Activated CD8-positive, alpha-beta T cell treated with anti-CD3 and anti-CD28 coated beads, Interleukin-2, amount 10 ng/mL, durations not matched to agents 7 days and 5 days (primary cell): ENCODE measurements around the gene LRIT2. TPM values are rescaled to one million over a fixed set of nuclear protein-coding genes. Genes with fewer than 3 reads are reported as not detected.

ENCODE experiments used
- ATAC-seq: fragments of 150-1000 bp; cut with Tn5 transposase; one replicate; pipeline ENCODE4 v1.10.0; 2021; ENCODE audit warnings: moderate library complexity
- CTCF ChIA-PET: fragments of 350-600 bp; sonication (Branson Sonifier 250); formaldehyde crosslinking; loops from one replicate; lab custom pipeline; 2021; ENCODE audit warnings: antibody characterized with exemption; lab: Charles Lee
- POLR2A ChIA-PET: fragments of 350-600 bp; sonication (Branson Sonifier 250); formaldehyde crosslinking; loops from one replicate; lab custom pipeline; 2021; ENCODE audit warnings: antibody characterized with exemption; lab: Charles Lee
- DNase-seq: peaks from one replicate; pipeline ENCODE4 v3.0.0-alpha.2; 2020
- H3K27ac Mint-ChIP-seq: one replicate; pipeline ENCODE4 v1.8.0; 2021; ENCODE audit warnings: mild to moderate bottlenecking, mixed read lengths
- H3K27me3 Mint-ChIP-seq: one replicate; pipeline ENCODE4 v1.8.0; 2021; ENCODE audit warnings: low read depth, mixed read lengths
- H3K36me3 Mint-ChIP-seq: one replicate; pipeline ENCODE4 v1.8.0; 2021; ENCODE audit warnings: low read depth, mixed read lengths
- H3K4me1 Mint-ChIP-seq: one replicate; pipeline ENCODE4 v1.8.0; 2021; ENCODE audit warnings: low read depth, mixed read lengths
- H3K4me3 Mint-ChIP-seq: one replicate; pipeline ENCODE4 v1.8.0; 2021; ENCODE audit warnings: mild to moderate bottlenecking, mixed read lengths
- H3K9me3 Mint-ChIP-seq: one replicate; pipeline ENCODE4 v1.8.0; 2022; ENCODE audit warnings: mixed read lengths; ENCODE audit not compliant: insufficient read depth
- total RNA-seq, 2 experiments: library from RNA; stranded (reverse); gene quantifications; one replicate each; pipeline ENCODE4 v1.2.3, GENCODE V29; 2021

LRIT2 gene
- total RNA-seq, 2 experiments from 2014 or later, result not detected

- no peak for DNase-seq
- H3K4me3 Mint-ChIP-seq, result no peak overlapping the region
- H3K27me3 Mint-ChIP-seq, result peaks cover 3% of the 10 kb centered on the region
- H3K36me3 Mint-ChIP-seq, result no peaks in the 10 kb centered on the region
- no peaks in the 10 kb centered on the region for H3K4me1 Mint-ChIP-seq
- peaks cover 5% of the 10 kb centered on the region for H3K9me3 Mint-ChIP-seq
- ChIA-PET POLR2A (no interaction called here), CTCF (interaction anchor here (1.0 to 8.0 kb wide), 2 partner anchors 69 to 321 kb away, joined by 3 to 73 read pairs; no protein-coding TSS in a partner anchor)
- no peak for ATAC-seq
- H3K27ac Mint-ChIP-seq, result no peak overlapping the region
These were observed 8.5 kb downstream of the LRIT2 start for GRCh38 chr10:84216834-84217233.

GRCh38 chr10:84214612-84215235 is 10.6 kb downstream of the LRIT2 start:
- Mint-ChIP-seq H3K9me3 (peaks cover 5% of the 10 kb centered on the region), H3K27ac (no peak overlapping the region), H3K4me3 (no peak overlapping the region), H3K36me3 (no peaks in the 10 kb centered on the region), H3K4me1 (no peaks in the 10 kb centered on the region), H3K27me3 (no peaks in the 10 kb centered on the region)
- ChIA-PET POLR2A (no interaction called here), CTCF (interaction anchor here (0.6 to 8.0 kb wide), 27 partner anchors 9 to 366 kb away, joined by 3 to 73 read pairs (median 4); partner anchors contain the start of genes GHITM and LRIT2)
- ATAC-seq (peak; percentile 73), DNase-seq (peak; percentile 54)

- ChIA-PET CTCF (interaction anchor here (0.7 to 8.0 kb wide), 18 partner anchors 9 to 323 kb away, joined by 3 to 73 read pairs (median 5); partner anchors contain the start of genes GHITM and LRIT2), POLR2A (no interaction called here)
- ATAC-seq, result peak; percentile 27
- Mint-ChIP-seq H3K9me3 (no peaks in the 10 kb centered on the region), H3K36me3 (no peaks in the 10 kb centered on the region), H3K27me3 (no peaks in the 10 kb centered on the region), H3K4me3 (no peak overlapping the region), H3K27ac (no peak overlapping the region), H3K4me1 (no peaks in the 10 kb centered on the region)
- no peak for DNase-seq
These were observed 11.2 kb downstream of the LRIT2 start for GRCh38 chr10:84214046-84214572.

GRCh38 chr10:84213076-84213475 is 12.3 kb downstream of the LRIT2 start:
- no peak for ATAC-seq

GRCh38 chr10:84212014-84212413 is 13.3 kb downstream of the LRIT2 start:
- Mint-ChIP-seq H3K4me3 (no peak overlapping the region), H3K36me3 (no peaks in the 10 kb centered on the region), H3K9me3 (no peaks in the 10 kb centered on the region), H3K27ac (no peak overlapping the region), H3K27me3 (peaks cover 6% of the 10 kb centered on the region), H3K4me1 (no peaks in the 10 kb centered on the region)
- DNase-seq, result no peak
- ATAC-seq, result no peak
- ChIA-PET POLR2A (no interaction called here), CTCF (interaction anchor here (0.9 to 8.0 kb wide), 4 partner anchors 9 to 74 kb away, joined by 3 to 73 read pairs (median 4); no protein-coding TSS in a partner anchor)

More at GRCh38 chr10:84213076-84213475, 12.3 kb downstream of the LRIT2 start:
- no peaks in the 10 kb centered on the region for H3K27me3 Mint-ChIP-seq
- H3K4me1 Mint-ChIP-seq, result no peaks in the 10 kb centered on the region
- no peak overlapping the region for H3K4me3 Mint-ChIP-seq
- ChIA-PET POLR2A (no interaction called here), CTCF (interaction anchor here (0.5 to 8.0 kb wide), 7 partner anchors 10 to 324 kb away, joined by 3 to 73 read pairs (median 3); no protein-coding TSS in a partner anchor)
- H3K9me3 Mint-ChIP-seq, result no peaks in the 10 kb centered on the region
- H3K27ac Mint-ChIP-seq, result no peak overlapping the region
- no peaks in the 10 kb centered on the region for H3K36me3 Mint-ChIP-seq
- no peak for DNase-seq

GRCh38 chr10:84211566-84211965 is 13.8 kb downstream of the LRIT2 start:
- no peak for ATAC-seq
- Mint-ChIP-seq H3K27ac (no peak overlapping the region), H3K4me3 (no peak overlapping the region), H3K27me3 (peaks cover 9% of the 10 kb centered on the region), H3K36me3 (no peaks in the 10 kb centered on the region), H3K4me1 (no peaks in the 10 kb centered on the region), H3K9me3 (no peaks in the 10 kb centered on the region)
- no peak for DNase-seq
- ChIA-PET CTCF (interaction anchor here (1.5 to 8.0 kb wide), 2 partner anchors 9 to 63 kb away, joined by 6 to 73 read pairs; no protein-coding TSS in a partner anchor), POLR2A (no interaction called here)

- H3K4me1 Mint-ChIP-seq, result no peaks in the 10 kb centered on the region
- no peak overlapping the region for H3K4me3 Mint-ChIP-seq
- no peaks in the 10 kb centered on the region for H3K9me3 Mint-ChIP-seq
- DNase-seq (no peak), ATAC-seq (no peak)
- CTCF ChIA-PET, result interaction anchor here (1.1 to 10.1 kb wide), 3 partner anchors 17 to 60 kb away, joined by 3 to 111 read pairs (median 4); no protein-coding TSS in a partner anchor
- H3K36me3 Mint-ChIP-seq, result no peaks in the 10 kb centered on the region
- H3K27ac Mint-ChIP-seq, result no peak overlapping the region
- POLR2A ChIA-PET, result no interaction called here
- peaks cover 9% of the 10 kb centered on the region for H3K27me3 Mint-ChIP-seq
These were observed 17.3 kb downstream of the LRIT2 start for GRCh38 chr10:84208023-84208422.

GRCh38 chr10:84205853-84206525 is 19.4 kb downstream of the LRIT2 start:
- H3K9me3 Mint-ChIP-seq, result no peaks in the 10 kb centered on the region
- no peak for ATAC-seq
- POLR2A ChIA-PET, result interaction anchor here (1.7 kb wide), 1 partner anchor 67 kb away, joined by 4 read pairs; no protein-coding TSS in a partner anchor
- CTCF ChIA-PET, result interaction anchor here (0.8 to 10.1 kb wide), 9 partner anchors 9 to 79 kb away, joined by 3 to 111 read pairs (median 7); no protein-coding TSS in a partner anchor
- H3K4me3 Mint-ChIP-seq, result no peak overlapping the region
- no peak for DNase-seq
- H3K4me1 Mint-ChIP-seq, result no peaks in the 10 kb centered on the region
- no peak overlapping the region for H3K27ac Mint-ChIP-seq
- no peaks in the 10 kb centered on the region for H3K36me3 Mint-ChIP-seq
- peaks cover 9% of the 10 kb centered on the region for H3K27me3 Mint-ChIP-seq

GRCh38 chr10:84205049-84205852 is 20.1 kb downstream of the LRIT2 start:
- peaks cover 11% of the 10 kb centered on the region for H3K27me3 Mint-ChIP-seq
- ChIA-PET CTCF (interaction anchor here (0.7 to 10.1 kb wide), 15 partner anchors 9 to 86 kb away, joined by 3 to 111 read pairs (median 4); partner anchors contain the start of gene GHITM), POLR2A (interaction anchor here (1.7 kb wide), 1 partner anchor 67 kb away, joined by 4 read pairs; no protein-coding TSS in a partner anchor)
- ATAC-seq, result peak; percentile 83
- no peak overlapping the region for H3K27ac Mint-ChIP-seq
- H3K36me3 Mint-ChIP-seq, result no peaks in the 10 kb centered on the region
- no peaks in the 10 kb centered on the region for H3K4me1 Mint-ChIP-seq
- no peak overlapping the region for H3K4me3 Mint-ChIP-seq
- DNase-seq, result peak; percentile 78
- no peaks in the 10 kb centered on the region for H3K9me3 Mint-ChIP-seq

GRCh38 chr10:84204610-84205009 is 20.7 kb downstream of the LRIT2 start:
- ChIA-PET CTCF (interaction anchor here (0.7 to 10.1 kb wide), 12 partner anchors 10 to 85 kb away, joined by 3 to 111 read pairs (median 5); partner anchors contain the start of gene GHITM), POLR2A (no interaction called here)
- Mint-ChIP-seq H3K4me3 (no peak overlapping the region), H3K9me3 (no peaks in the 10 kb centered on the region), H3K36me3 (no peaks in the 10 kb centered on the region), H3K27me3 (peaks cover 13% of the 10 kb centered on the region), H3K27ac (no peak overlapping the region), H3K4me1 (no peaks in the 10 kb centered on the region)
- no peak for DNase-seq
- ATAC-seq, result no peak

- ChIA-PET POLR2A (no interaction called here), CTCF (interaction anchor here (0.5 to 10.1 kb wide), 5 partner anchors 11 to 66 kb away, joined by 3 to 111 read pairs (median 6); no protein-coding TSS in a partner anchor)
- no peaks in the 10 kb centered on the region for H3K4me1 Mint-ChIP-seq
- no peaks in the 10 kb centered on the region for H3K36me3 Mint-ChIP-seq
- H3K9me3 Mint-ChIP-seq, result no peaks in the 10 kb centered on the region
- DNase-seq (no peak), ATAC-seq (no peak)
- H3K27ac Mint-ChIP-seq, result no peak overlapping the region
- H3K4me3 Mint-ChIP-seq, result no peak overlapping the region
- peaks cover 13% of the 10 kb centered on the region for H3K27me3 Mint-ChIP-seq
These were observed 21.2 kb downstream of the LRIT2 start for GRCh38 chr10:84204122-84204521.
